ENCODE measurements around the gene POLA1.

GRCh38 chrX:24799078-24799477 is 105.4 kb downstream of the POLA1 start:
- TF ChIP-seq CTCF (IDR thresholded peaks at IDR 0.05; ENCODE audit: poor library complexity, severe bottlenecking), result no peak
- TF ChIP-seq, protein P1, sequence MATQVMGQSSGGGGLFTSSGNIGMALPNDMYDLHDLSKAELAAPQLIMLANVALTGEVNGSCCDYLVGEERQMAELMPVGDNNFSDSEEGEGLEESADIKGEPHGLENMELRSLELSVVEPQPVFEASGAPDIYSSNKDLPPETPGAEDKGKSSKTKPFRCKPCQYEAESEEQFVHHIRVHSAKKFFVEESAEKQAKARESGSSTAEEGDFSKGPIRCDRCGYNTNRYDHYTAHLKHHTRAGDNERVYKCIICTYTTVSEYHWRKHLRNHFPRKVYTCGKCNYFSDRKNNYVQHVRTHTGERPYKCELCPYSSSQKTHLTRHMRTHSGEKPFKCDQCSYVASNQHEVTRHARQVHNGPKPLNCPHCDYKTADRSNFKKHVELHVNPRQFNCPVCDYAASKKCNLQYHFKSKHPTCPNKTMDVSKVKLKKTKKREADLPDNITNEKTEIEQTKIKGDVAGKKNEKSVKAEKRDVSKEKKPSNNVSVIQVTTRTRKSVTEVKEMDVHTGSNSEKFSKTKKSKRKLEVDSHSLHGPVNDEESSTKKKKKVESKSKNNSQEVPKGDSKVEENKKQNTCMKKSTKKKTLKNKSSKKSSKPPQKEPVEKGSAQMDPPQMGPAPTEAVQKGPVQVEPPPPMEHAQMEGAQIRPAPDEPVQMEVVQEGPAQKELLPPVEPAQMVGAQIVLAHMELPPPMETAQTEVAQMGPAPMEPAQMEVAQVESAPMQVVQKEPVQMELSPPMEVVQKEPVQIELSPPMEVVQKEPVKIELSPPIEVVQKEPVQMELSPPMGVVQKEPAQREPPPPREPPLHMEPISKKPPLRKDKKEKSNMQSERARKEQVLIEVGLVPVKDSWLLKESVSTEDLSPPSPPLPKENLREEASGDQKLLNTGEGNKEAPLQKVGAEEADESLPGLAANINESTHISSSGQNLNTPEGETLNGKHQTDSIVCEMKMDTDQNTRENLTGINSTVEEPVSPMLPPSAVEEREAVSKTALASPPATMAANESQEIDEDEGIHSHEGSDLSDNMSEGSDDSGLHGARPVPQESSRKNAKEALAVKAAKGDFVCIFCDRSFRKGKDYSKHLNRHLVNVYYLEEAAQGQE (IDR thresholded peaks at IDR 0.05; ENCODE audit: borderline replicate concordance), result no peak
